ENCODE data around the gene RAB11A. TPM values are rescaled to one million over a fixed set of nuclear protein-coding genes. Genes with fewer than 3 reads are reported as not detected.

The RAB11A gene
- total RNA-seq, 1 donor from 2014 or later: 204 TPM

GRCh38 chr15:65912235-65912634 lies 42.9 kb downstream of the RAB11A start:
- H3K27ac Mint-ChIP-seq: no peak overlapping the region
- no peak for DNase-seq (ENCODE audit: low spot score in 2 of 2, unreplicated experiment in 2 of 2)
- H3K27me3 Mint-ChIP-seq (ENCODE audit: low read depth): no peaks in the 10 kb centered on the region
- H3K9me3 Mint-ChIP-seq: no peaks in the 10 kb centered on the region
- H3K4me3 Mint-ChIP-seq: no peak overlapping the region
- peaks cover 7% of the 10 kb centered on the region for H3K36me3 Mint-ChIP-seq
- peaks cover 5% of the 10 kb centered on the region for H3K4me1 Mint-ChIP-seq
- TF ChIP-seq CTCF (IDR thresholded peaks at IDR 0.05; ENCODE audit: unreplicated experiment): no peak

- Mint-ChIP-seq H3K4me1 (peaks cover 5% of the 10 kb centered on the region), H3K36me3 (peaks cover 7% of the 10 kb centered on the region), H3K9me3 (no peaks in the 10 kb centered on the region), H3K27me3 (ENCODE audit: low read depth) (no peaks in the 10 kb centered on the region), H3K27ac (no peak overlapping the region), H3K4me3 (no peak overlapping the region)
- DNase-seq (ENCODE audit: low spot score in 2 of 2, unreplicated experiment in 2 of 2): no peak
- no peak for TF ChIP-seq CTCF (IDR thresholded peaks at IDR 0.05; ENCODE audit: unreplicated experiment)
Measured at GRCh38 chr15:65913631-65914199, 44.4 kb downstream of the RAB11A start.

GRCh38 chr15:65914386-65914785 lies 45.1 kb downstream of the RAB11A start:
- Mint-ChIP-seq H3K4me1 (peaks cover 5% of the 10 kb centered on the region), H3K27me3 (ENCODE audit: low read depth) (no peaks in the 10 kb centered on the region), H3K27ac (no peak overlapping the region), H3K36me3 (peaks cover 7% of the 10 kb centered on the region), H3K4me3 (no peak overlapping the region), H3K9me3 (no peaks in the 10 kb centered on the region)
- TF ChIP-seq CTCF (IDR thresholded peaks at IDR 0.05; ENCODE audit: unreplicated experiment): no peak
- no peak for DNase-seq (ENCODE audit: low spot score in 2 of 2, unreplicated experiment in 2 of 2)

- DNase-seq (ENCODE audit: low spot score in 2 of 2, unreplicated experiment in 2 of 2): no peak
- peaks cover 5% of the 10 kb centered on the region for H3K4me1 Mint-ChIP-seq
- no peak overlapping the region for H3K27ac Mint-ChIP-seq
- H3K27me3 Mint-ChIP-seq (ENCODE audit: low read depth): no peaks in the 10 kb centered on the region
- TF ChIP-seq CTCF (IDR thresholded peaks at IDR 0.05; ENCODE audit: unreplicated experiment): no peak
- H3K36me3 Mint-ChIP-seq: peaks cover 5% of the 10 kb centered on the region
- H3K9me3 Mint-ChIP-seq: no peaks in the 10 kb centered on the region
- no peak overlapping the region for H3K4me3 Mint-ChIP-seq
Measured at GRCh38 chr15:65914981-65915925, 46.0 kb downstream of the RAB11A start.

- Mint-ChIP-seq H3K9me3 (no peaks in the 10 kb centered on the region), H3K27ac (no peak overlapping the region), H3K27me3 (ENCODE audit: low read depth) (no peaks in the 10 kb centered on the region), H3K4me1 (peaks cover 7% of the 10 kb centered on the region), H3K36me3 (peaks cover 1% of the 10 kb centered on the region), H3K4me3 (no peak overlapping the region)
- DNase-seq (ENCODE audit: low spot score in 2 of 2, unreplicated experiment in 2 of 2): no peak
- TF ChIP-seq CTCF (IDR thresholded peaks at IDR 0.05; ENCODE audit: unreplicated experiment): no peak
Measured at GRCh38 chr15:65916041-65916663, 46.9 kb downstream of the RAB11A start.
